DND-41 (cell line): Measurements from ENCODE around the gene TEKT2.

Experiments
- EZH2 ChIP-seq: IDR thresholded peaks from 3 replicates; pipeline ENCODE4 v1.6.1; 2012; ENCODE audit warnings: borderline replicate concordance, low read depth, mild to moderate bottlenecking, moderate library complexity, low read length, inconsistent platforms; ENCODE audit not compliant: severe bottlenecking
- TF ChIP-seq, protein P1 (sequence below): IDR thresholded peaks from 2 replicates; pipeline ENCODE4 v1.5.1; 2012; ENCODE audit warnings: borderline replicate concordance, low read length, moderate library complexity, mild to moderate bottlenecking; ENCODE audit not compliant: poor library complexity, severe bottlenecking; ENCODE audit errors: extremely low read depth

DNA sequence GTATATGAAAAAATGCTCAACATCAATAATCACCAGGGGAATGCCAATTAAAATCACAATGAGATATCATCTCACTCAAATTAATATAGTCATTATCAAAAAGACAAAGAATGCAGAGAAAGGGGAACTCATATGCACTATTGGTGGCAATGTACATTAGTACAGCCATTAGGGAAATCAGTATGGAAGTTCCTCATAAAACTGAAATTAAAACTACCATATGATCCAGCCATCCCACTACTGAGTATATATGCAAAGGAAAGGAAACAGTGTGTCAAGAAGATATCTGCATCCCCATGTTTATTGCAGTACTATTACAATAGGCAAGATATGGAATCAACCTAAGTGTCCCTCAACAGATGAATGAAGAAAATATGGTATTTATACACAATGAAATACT lies 32.1 kb upstream of the TEKT2 start:
- TF ChIP-seq, protein P1, sequence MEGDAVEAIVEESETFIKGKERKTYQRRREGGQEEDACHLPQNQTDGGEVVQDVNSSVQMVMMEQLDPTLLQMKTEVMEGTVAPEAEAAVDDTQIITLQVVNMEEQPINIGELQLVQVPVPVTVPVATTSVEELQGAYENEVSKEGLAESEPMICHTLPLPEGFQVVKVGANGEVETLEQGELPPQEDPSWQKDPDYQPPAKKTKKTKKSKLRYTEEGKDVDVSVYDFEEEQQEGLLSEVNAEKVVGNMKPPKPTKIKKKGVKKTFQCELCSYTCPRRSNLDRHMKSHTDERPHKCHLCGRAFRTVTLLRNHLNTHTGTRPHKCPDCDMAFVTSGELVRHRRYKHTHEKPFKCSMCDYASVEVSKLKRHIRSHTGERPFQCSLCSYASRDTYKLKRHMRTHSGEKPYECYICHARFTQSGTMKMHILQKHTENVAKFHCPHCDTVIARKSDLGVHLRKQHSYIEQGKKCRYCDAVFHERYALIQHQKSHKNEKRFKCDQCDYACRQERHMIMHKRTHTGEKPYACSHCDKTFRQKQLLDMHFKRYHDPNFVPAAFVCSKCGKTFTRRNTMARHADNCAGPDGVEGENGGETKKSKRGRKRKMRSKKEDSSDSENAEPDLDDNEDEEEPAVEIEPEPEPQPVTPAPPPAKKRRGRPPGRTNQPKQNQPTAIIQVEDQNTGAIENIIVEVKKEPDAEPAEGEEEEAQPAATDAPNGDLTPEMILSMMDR: no peak
- no peak for TF ChIP-seq EZH2
